ENCODE results near the gene NDUFA8. TPM values are rescaled to one million over a fixed set of nuclear protein-coding genes. Genes with fewer than 3 reads are reported as not detected.

The NDUFA8 gene
- total RNA-seq, 1 experiment from 2014 or later, result 60.7 TPM

- Histone ChIP-seq H3T11ph (ENCODE audit: low read length) (no peak overlapping the region), H3K4ac (ENCODE audit: low read depth, low read length) (no peak overlapping the region), H2AFZ (ENCODE audit: low read length) (no peak overlapping the region), H4K91ac (ENCODE audit: insufficient read length, low read depth, low read length) (no peak overlapping the region), H3K4me1 (ENCODE audit: insufficient read depth, low read length) (no peaks in the 10 kb centered on the region), H4K8ac (replicated peaks; ENCODE audit: insufficient read length, low read depth, low read length) (no peak overlapping the region), H2AK5ac (ENCODE audit: insufficient read length, low read length) (no peak overlapping the region), H3K9ac (ENCODE audit: extremely low read depth, insufficient read length, low read length) (no peak overlapping the region), H3K79me2 (ENCODE audit: insufficient read depth, low read length) (no peaks in the 10 kb centered on the region), H4K5ac (ENCODE audit: insufficient read length, low read depth, low read length) (no peak overlapping the region), H3K14ac (ENCODE audit: insufficient read depth, low read length) (no peak overlapping the region), H2BK15ac (ENCODE audit: low read depth, low read length) (no peak overlapping the region), H3K56ac (ENCODE audit: insufficient read length, low read depth, low read length) (no peak overlapping the region), H2BK20ac (ENCODE audit: low read depth, low read length, poor library complexity, severe bottlenecking) (no peak overlapping the region), H2BK5ac (ENCODE audit: insufficient read length, low read length) (no peak overlapping the region), H3K79me1 (ENCODE audit: insufficient read depth, low read depth, low read length, poor library complexity, severe bottlenecking) (no peaks in the 10 kb centered on the region), H3K9me3 (ENCODE audit: control insufficient read depth, low read depth, low read length) (no peaks in the 10 kb centered on the region), H3K27me3 (ENCODE audit: insufficient read depth, low read length) (no peaks in the 10 kb centered on the region), H3K27ac (ENCODE audit: insufficient read length, low read depth, low read length) (no peak overlapping the region), H3K23ac (ENCODE audit: insufficient read length, low read depth, low read length) (no peak overlapping the region), H3K4me2 (ENCODE audit: insufficient read depth, insufficient read length, low read length) (no peak overlapping the region), H2BK12ac (ENCODE audit: insufficient read length, low read depth, low read length) (no peak overlapping the region), H3K18ac (ENCODE audit: insufficient read length, low read depth, low read length) (no peak overlapping the region), H3K23me2 (ENCODE audit: insufficient read length, low read depth, low read length, poor library complexity, severe bottlenecking) (no peaks in the 10 kb centered on the region), H2BK120ac (ENCODE audit: low read depth, low read length, poor library complexity, severe bottlenecking) (no peak overlapping the region), H4K20me1 (ENCODE audit: control insufficient read depth, insufficient read depth, insufficient read length) (no peaks in the 10 kb centered on the region)
- TF ChIP-seq CTCF (conservative IDR thresholded peaks at IDR 0.05), result no peak
- no peak for DNase-seq
- no peaks in the 10 kb centered on the region for H3K9me3 Mint-ChIP-seq
- H3K4me1 Mint-ChIP-seq, result no peaks in the 10 kb centered on the region
- peaks cover 17 to 58% (median 40%) of the 10 kb centered on the region in 3 experiments for H3K36me3 Mint-ChIP-seq (ENCODE audit: insufficient read depth in 1 of 3, low read depth in 3 of 3)
- H3K27me3 Mint-ChIP-seq (ENCODE audit: low read depth), result no peaks in the 10 kb centered on the region
- WGBS (ENCODE audit: extremely low coverage, insufficient read length, low lambda C conversion rate), result no CpG with 5 or more reads among the region's 2 CpGs
- no peak overlapping the region for H3K4me3 Mint-ChIP-seq
- H3K27ac Mint-ChIP-seq, result no peak overlapping the region
These were observed 14.1 kb downstream of the NDUFA8 start for GRCh38 chr9:122145592-122145863.

Data from H9 (cell line).